VCaP (cell line): ENCODE data around the gene SDK1.

Experiments used
- H3K27ac ChIP-seq: fragments of 450-650 bp; 2 replicates; pipeline ENCODE4 v1.5.1; 2017
- TF ChIP-seq, protein P1 (sequence below): fragments of 450-650 bp; conservative IDR thresholded peaks from 2 replicates; pipeline ENCODE4 v1.5.1; 2017; ENCODE audit warnings: mild to moderate bottlenecking, moderate library complexity

Gene SDK1

DNA sequence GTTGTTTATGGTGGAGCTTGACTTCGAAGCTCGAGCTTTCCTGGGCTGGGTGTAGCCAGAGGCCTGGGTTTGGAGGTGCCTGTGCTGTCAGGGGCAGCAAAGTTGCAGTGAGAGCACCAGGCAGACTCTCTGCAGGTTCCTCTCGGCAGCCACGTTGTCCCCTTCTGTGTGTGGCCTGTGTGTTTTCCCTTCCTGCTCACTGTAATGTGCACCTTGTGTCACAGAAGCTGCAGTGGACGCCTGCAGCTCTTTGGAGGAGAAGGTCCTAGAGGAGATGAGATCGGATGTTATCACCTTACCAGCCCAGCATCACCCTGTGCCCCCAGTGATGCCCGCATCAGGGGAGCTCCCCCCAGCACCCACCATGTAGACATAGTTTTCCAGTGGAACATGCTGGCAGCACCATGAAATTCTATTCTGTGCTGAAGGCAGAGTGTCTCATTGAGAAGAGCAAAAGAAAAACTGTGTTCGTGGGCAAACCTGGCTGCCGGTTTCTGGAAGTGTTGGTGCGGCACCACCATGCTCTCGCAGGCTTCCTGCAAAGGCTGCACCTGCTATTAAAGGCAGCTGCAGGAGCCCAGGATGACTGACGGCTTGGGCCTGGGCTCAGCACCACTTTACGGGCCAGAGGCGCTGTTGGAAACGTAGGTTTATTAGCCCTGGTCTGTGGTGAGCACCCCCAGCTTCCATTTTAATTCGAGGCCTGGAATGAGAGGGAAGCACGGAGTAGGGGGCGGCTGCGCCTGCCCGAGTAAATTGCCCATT lies 771.3 kb downstream of the SDK1 start:
- H3K27ac ChIP-seq: peak overlapping the region; percentile 89
- TF ChIP-seq, protein P1, sequence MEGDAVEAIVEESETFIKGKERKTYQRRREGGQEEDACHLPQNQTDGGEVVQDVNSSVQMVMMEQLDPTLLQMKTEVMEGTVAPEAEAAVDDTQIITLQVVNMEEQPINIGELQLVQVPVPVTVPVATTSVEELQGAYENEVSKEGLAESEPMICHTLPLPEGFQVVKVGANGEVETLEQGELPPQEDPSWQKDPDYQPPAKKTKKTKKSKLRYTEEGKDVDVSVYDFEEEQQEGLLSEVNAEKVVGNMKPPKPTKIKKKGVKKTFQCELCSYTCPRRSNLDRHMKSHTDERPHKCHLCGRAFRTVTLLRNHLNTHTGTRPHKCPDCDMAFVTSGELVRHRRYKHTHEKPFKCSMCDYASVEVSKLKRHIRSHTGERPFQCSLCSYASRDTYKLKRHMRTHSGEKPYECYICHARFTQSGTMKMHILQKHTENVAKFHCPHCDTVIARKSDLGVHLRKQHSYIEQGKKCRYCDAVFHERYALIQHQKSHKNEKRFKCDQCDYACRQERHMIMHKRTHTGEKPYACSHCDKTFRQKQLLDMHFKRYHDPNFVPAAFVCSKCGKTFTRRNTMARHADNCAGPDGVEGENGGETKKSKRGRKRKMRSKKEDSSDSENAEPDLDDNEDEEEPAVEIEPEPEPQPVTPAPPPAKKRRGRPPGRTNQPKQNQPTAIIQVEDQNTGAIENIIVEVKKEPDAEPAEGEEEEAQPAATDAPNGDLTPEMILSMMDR: no peak

DNA sequence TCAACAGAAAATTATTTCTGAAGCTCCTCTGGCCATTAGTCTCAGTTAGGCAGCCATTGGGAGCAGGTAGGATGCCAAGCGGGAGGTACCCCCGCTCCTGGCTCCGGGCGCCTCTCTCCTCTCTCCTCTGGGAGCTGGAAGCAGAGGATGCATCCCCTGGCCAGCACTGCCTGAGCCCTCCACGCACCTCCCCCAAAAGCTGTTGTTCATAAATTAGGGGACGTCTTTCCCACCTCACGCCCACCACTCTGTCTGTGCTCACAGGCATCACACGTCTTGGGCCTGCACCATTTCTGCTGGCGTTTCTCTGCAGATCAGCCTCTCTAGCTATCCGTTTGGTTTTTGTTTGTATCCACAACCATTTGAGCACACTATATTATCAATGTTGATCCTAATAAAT lies 772.0 kb downstream of the SDK1 start:
- TF ChIP-seq, protein P1: no peak

DNA sequence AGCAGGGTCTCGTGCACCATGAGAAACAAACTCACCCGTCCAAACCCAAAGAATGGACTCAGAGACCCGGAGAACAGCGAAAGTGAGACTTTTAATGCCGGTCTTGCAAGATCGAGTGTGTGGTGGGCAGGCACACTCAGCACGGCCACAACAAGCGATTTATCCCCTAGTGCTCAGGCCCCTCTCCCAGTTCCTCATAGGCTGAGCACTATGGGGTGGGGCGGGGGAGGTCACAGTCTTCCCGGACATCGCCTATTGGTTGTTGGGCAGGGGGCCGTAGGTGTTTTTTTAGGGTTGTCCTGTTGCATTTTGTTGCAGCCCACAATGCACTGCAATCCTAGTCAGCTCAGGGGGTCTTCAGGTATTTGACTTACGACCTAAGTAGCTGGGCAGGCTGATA lies 772.7 kb downstream of the SDK1 start:
- H3K27ac ChIP-seq: no peak overlapping the region
- TF ChIP-seq, protein P1: no peak

More for the DNA sequence above, 772.0 kb downstream of the SDK1 start:
- H3K27ac ChIP-seq: peak overlapping the region; percentile 89; the same call in 1 of the 2 replicates

DNA sequence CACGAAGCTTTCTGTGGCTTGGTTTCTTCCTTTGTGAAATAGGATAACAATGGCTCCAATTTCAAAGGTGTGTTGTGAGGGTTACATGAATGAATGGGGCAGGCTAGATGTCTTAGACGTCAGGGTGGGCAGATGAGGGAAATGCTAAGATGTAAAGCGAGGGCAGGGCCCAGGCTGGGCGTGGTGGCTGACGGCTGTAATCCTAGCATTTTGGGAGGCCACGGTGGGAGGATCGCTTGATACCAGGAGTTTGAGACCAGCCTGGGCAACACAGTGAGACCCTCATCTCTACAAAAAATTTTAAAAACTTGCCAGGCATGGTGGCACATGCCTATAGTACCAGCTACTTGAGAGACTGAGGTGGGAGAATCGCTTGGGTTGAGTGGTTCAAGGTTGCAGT lies 773.4 kb downstream of the SDK1 start:
- TF ChIP-seq, protein P1: no peak
- no peak overlapping the region for H3K27ac ChIP-seq

DNA sequence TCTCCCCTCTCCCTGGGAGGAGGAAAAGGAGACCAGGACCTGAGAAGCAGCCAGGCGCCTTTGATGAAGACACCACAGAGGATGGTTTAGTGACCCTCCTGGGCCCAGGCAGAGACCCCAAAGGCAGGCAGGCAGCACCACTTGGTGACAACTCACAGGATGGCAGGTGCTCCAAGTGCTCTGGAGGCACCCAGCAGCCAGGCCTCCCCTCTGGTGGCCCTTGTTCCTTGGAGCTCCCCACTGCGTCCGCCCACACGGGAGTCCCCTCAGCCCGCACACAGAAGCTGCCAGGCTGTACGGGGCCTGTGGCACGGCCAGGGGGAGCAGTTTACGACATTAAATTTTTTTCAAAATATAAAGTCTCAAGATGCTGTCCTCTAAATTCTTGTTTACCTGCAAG lies 773.9 kb downstream of the SDK1 start:
- no peak overlapping the region for H3K27ac ChIP-seq
- TF ChIP-seq, protein P1: no peak

DNA sequence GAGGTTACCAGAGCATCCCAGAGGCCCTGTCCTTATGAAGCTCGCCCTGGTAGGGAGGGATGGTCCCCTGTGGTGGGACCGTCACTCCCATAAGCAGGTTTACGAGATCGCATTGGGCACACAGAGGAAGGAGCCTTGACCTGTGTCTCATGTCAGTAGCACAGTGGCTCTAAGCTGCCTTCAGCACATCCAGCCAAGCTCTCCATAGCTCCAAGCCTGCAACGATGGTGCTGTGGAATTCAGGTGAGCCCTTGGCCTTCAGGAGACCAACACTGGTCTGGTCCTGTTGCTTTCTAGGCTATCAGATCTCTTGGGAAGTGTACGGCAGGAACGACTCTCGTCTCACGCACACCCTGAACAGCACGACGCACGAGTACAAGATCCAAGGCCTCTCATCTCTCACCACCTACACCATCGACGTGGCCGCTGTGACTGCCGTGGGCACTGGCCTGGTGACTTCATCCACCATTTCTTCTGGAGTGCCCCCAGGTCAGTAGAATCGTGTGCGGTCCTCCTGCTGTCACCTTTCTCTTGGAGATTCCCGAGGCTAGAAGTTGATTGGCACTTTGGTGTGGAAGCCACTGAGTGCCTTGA lies 775.7 kb downstream of the SDK1 start:
- H3K27ac ChIP-seq: no peak overlapping the region
- TF ChIP-seq, protein P1: no peak

DNA sequence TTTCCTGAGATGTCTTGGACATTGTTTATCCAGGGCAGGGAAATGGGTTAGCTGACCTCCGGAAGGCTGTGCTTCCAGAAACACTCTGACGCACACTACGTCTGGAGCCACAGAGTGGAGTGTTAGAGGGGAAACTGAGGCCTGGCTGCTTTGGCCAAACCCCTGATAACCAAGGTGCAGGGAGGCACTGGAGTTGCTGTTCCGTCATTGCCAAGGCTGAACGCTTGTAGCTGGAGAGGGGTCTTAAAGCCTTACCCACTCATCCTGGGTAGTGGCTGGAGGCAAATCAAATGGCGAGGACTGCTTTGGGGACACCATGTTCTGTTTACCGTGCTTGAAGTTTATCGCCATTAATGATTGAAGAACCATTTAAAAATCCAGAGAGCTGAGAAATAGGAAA lies 776.9 kb downstream of the SDK1 start:
- no peak overlapping the region for H3K27ac ChIP-seq
- TF ChIP-seq, protein P1: no peak
